HL-60/S4 treated with phorbol 12-myristate 13-acetate at 8.2 ng/mL for 4 days and 3 days (cell line): ENCODE measurements around the gene LINGO1.

Source experiments
- in situ Hi-C: fragments of 300-500 bp; cut with MboI; formaldehyde crosslinking; loops from 2 replicates; pipeline ENCODE4 v1.15.0; 2022; ENCODE audit warnings: low sequenced_read_pairs

The LINGO1 gene

DNA sequence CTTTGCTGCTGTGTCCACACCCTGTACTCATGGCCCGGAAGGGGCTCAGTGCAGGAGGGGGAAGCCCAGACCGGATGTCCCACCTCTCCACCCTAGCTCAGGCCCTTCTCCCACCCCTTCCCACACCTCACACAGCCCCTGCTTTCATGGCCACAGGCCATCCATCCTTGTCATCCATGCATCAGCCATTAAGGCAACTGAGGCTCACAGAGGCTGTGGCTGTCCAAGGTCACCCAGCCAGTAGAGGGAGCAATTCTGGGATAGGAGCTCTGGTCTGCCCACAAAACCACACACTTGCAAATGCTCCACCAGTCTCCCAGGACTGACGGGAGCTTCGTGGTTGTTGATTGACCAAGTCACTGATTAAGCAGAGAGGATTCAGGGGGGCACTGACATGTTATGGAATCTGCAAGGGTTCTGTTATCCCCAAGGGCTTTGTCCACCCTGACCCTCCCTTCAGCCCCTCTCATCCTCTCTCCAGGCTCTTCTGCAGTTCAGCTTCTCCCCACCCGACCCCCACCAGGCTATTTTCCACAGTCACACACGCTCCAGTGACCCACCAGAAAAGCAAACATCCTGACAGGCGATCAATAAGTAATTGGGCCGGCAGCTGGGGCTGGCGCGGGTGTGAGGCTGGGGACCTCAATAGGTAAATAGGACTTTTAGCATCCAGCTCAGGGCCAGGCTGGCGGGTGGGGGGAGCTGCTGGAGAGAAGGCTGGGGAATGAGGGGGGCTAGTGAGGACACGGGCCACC lies 15.1 kb downstream of the LINGO1 start:
- in situ Hi-C loops = no loop called here

- in situ Hi-C loops = no loop called here
Observed at GRCh38 chr15:77616072-77616471, 16.6 kb downstream of the LINGO1 start.

DNA sequence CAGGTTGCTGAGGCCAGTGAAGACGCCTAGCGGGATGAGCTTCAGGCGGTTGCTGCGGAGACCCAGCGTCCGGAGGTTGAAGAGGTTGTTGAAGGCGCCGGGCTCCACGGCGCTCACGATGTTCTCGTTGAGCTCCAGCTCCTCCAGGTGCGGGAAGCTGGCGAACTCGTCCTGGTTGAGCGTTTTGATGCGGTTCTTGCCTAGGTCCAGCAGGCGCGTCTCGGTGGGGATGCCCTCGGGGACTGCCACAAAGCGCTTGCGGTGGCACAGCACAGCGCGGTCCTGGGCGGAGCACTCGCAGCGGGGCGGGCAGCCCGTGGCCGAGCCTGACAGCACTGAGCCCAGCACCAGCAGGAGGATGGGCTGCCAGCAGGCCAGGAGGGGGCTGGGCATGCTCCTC lies 17.2 kb downstream of the LINGO1 start:
- in situ Hi-C loops = no loop called here

DNA sequence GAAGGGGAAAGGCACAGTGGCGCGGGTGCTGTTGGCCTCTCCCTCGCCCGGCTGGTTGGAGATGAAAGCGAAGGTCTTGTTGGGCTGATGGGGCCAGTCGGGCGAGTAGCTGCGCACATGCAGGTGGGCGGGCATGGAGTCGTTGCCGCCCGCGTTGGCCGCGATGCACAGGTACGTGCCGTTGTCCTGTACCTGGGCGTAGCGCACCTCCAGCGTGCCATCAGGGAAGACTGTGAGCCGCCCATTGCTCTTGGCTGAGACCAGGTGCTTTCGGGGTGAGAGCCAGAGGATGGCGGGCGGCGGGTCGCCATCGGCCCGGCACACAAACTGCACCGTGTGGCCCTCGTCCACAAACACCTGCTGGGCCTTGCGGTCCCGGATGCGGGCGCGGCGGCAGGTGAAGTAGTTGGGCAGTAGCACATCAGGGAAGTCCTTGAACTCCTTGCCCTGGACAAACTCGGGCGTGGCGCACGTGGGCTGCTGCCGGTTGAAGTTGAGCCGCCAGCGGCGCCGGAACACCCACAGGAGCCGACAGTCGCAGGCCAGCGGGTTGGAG lies 18.4 kb downstream of the LINGO1 start:
- in situ Hi-C loops = no loop called here

GRCh38 chr15:77613814-77614213 lies 18.9 kb downstream of the LINGO1 start:
- in situ Hi-C loops = no loop called here

DNA sequence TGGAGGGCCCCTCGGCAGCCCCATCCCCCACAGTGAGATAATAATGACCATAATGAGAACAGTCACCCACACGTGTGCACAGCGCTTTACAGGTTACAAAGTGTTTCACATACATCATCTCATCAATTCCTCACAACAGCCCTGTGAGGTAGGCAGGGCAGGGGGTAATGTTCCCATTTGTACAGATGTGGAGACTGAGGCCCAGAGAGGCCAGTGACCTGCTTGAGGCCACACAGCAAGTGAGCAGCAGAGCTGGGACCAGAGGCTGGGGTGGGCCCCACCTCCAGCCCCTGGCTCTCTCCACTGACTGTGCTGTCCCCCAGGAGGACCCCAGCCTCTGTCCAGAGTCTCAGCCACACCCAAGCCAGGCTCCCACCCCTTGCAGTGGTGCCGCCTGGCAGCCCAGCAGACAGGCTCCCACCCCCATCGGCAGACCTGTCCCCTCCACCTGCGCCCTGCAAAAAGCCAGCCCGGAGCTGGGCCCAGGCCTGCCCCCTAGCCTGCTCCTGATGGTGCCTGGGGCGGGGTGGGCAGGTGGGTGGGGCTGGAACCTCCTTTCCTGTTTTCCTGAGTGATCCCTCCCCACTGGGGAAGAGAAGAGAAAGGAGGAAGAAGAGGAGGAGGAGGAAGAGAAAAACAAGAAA lies 19.6 kb downstream of the LINGO1 start:
- in situ Hi-C loops = no loop called here

DNA sequence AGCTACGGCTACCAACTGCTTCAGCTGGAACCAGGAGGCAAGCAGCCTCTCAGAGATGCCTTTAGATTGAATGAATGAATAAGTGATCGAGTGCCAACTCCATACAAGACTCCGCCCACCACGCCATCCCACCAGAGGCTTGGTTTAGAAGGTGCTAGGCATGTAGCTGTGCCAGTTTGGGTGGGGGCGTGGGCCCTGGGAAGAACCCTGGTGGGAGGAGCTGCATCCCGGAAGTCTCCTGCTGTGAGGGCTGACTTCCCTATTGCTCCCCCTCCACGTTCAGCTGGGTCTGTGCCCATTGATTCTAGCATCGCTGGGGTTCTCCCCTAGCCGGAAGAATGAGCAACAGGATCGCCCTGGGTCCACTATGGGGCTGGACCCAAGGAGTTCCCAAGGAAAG lies 20.9 kb downstream of the LINGO1 start:
- in situ Hi-C loops = no loop called here

GRCh38 chr15:77610731-77611130 lies 22.0 kb downstream of the LINGO1 start:
- in situ Hi-C loops = no loop called here

DNA sequence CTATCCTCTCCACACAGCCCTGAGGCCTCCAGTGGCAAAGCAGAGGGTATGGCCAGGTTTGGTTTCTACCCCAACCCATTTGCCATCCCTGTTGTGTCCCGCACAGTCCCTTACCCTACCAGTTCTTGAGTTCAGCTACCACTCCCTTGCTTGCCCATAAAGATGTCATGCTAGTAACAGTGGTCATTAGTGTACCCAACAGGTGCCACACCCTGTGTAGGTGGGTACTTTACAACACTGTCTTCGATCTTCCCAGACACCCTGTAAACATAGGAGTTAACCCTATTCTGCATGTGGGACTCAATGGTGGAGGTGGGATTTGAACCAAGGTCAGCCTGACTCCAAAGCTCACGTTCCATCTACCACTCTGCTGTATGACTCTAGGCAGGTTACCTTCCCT lies 23.2 kb downstream of the LINGO1 start:
- in situ Hi-C loops = no loop called here

DNA sequence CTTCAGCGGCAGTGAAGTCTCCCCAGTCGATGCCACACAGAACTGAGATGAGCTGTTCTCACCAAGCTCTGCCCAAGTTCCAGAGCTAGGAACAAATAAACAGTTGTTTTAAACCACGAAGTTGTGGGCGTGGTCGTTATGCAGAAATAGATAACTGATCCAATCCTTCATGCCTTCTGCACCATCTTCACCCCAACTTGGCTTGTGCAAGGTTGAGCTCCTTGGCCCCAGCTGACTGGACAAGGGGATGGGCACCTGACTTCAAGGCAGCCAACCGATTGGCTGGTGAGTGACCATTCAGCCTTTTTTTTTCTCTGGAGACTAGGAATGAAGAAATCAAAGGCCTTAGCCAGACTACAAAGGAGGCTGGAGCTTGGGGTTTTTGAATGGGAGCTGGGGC lies 23.9 kb downstream of the LINGO1 start:
- in situ Hi-C loops = no loop called here

DNA sequence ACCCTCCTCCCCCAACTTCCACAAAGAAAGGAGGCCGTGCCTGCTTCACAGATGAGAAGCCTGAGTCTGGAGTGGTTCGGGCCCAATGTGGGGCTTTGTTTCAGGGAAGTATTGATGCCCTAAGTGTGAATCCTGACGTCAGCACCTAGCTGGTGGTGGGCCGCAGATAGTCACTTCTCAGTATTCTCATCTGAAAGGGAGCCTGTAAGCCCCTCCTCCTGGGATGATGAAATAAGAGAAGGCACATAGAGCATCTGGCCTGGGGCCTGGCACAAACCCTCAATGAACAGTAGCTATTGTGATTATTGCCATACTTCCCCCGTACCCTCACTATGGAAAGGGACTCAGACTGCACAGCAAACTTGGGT lies 24.8 kb downstream of the LINGO1 start:
- in situ Hi-C loops = no loop called here

DNA sequence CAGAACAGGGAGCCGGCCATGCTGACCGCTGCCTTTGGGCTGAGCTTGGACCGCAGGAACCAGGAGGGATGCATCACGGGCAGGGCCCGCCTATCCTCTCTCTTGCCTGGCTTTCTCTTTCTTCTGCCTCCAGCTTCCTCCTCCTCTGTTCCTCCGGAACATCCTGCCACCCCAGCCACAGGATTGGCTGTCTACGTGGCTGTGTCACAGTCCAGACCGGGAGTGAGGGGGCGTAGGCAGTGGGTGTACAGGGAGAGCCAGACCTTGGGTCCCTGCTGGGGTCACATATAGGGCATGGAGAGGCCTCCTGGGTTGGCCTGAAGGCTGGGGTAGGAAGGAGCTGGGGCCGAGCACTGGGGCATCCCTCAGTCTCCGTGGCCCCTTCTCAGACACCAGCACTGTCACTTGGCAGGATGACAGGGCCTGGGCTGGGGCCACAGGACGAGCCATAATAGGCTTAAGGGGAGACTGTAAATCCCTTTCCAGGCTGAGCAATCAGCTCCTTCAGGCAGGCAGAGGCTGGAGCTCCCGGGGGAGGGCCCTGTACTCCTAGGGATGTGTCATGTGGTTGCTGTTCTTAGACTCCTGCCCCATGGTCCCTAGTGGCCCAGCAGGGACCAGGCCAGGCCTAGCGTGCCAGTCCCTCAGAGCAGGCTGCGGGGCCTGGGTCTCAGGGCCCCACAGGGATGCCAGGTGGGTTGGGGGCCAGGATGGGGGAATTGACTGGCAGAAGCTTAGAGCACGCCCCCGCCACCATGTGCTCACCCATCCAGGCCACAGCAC lies 25.4 kb downstream of the LINGO1 start:
- in situ Hi-C loops = no loop called here

DNA sequence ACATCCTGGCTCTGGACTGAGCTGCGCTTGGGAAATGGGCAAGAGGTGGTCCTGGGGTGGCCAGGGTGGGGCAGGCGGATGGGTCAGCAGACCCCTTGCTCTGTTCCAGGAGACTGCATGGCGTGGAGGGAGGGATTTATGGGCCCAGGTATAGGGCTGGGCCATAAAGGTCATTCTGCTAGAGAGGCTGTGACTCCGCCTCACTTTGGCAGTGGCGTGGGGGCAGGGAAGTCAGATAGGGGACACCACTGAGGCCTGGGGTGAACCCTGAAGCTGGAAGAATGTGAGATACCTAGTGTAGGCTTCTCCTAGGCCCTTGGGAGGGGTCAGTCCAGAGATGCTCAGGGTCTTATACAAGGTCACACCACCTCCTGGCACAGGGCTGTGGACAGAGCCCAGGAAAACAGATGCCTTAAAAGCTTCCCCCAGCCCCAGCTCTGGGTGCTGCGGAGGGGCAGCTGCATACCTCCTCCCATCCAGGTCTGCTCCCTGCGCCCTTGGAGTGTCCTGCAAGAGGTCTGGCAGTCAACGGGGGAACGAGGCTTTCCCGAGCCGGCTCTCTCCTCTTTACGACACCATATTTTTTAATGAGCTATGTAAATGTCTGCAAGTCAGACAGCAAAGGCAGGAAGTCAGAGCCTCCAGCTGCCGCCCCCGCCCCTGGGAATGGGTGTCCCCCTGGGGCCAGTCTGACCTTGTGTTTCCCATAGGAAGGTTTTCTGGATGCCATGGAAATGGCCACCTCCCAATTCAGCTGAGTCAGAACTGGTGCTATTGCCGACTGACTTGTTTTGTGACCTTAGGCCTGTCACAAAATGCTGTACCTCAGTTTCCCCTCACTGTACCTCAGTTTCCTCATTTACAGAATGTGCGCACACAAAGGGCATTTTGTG lies 26.3 kb downstream of the LINGO1 start:
- in situ Hi-C loops = no loop called here

DNA sequence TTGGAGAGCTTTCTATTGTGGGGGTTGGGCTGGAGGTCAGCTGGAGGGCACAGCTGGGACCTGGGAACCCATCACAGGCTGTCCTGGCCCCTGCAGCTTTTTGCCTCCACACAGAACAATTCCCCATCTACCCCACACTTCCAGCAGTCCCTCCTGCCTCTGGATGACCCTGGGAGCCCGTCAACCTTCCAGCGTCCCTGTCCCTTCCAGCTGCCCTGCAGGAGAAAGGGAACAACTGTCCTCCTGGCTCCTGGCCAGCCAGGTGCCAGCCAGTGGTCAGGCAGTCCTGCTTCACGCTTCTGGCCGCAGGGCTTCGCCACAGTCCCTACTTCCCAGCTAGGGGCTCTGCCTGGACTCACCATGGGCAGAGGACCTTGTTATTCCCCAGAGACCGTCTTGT lies 27.2 kb downstream of the LINGO1 start:
- in situ Hi-C loops = no loop called here

DNA sequence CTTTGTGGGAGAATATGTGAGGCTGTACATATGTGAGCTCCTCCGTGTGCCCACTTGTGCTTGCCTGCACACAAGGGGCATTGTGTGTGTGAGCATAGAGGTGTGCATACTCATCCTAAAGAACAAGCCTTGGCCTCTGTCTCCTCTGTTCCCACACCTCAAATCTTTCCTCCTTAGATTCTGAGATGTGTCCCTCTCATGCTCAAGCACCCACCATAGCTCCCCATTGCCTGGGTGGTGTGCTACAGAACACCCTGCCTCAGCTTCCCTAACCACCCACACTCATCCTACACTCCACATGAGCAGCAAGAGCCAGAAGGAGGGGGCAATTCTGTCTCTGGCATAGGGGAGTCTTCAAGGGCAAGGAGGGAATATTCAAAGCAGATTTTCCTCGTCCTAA lies 27.7 kb downstream of the LINGO1 start:
- in situ Hi-C loops = no loop called here

DNA sequence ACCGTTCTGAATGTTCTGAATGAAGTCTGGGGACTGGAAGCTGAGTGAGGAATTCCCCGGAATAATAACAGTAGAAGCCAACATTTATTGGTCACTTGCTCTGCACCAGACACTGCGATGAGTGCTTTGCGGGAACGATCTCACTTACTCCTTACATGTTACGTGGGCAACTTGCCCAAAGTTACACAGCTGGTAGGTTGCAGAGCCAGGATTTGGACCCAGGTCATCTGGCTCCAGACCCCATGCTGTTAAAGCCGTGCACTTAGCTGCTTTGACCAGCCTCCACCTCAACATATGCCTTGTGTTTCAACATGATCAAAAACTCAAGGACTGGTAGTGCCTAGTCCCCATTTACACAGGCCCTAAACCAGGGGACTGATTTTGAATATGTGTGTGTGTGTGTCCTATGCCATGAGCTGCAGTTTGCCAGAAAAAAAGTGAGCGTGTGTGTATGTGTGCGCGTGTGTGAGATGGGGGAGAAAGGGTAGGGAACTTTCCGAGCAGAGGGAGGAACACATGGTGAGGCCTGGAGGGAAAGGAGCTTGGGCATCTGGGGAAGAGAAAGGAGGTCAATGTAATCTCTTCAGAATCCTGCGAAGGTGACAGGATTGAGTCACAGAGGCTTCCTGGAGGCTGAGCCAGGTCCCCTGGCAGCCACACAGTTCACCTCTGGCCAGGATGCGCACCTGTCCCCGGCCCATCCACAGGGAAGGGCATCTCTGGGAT lies 28.9 kb downstream of the LINGO1 start:
- in situ Hi-C loops = no loop called here

- in situ Hi-C loops = no loop called here
Observed at GRCh38 chr15:77602800-77603199, 29.9 kb downstream of the LINGO1 start.

DNA sequence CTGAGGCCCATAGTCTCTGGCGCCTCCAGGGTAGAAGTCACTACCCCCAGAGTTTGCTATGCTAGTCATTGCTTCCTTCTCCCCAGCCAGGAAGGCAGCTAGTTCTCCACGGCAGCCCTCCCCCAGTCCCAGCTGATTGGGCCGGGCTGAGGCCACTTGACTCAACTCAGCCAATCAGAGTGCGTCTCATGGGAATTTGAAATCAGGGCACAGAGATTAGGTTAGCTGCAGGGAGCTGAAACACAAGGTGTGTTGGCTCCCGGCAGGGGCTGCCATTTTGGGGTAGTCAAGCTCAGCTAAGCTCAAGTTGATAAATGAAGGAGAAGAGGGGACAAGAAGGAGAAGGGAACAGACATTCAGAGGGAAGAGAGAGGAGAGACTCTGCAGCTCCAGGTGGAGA lies 32.8 kb downstream of the LINGO1 start:
- in situ Hi-C loops = no loop called here

- in situ Hi-C loops = no loop called here
Observed at GRCh38 chr15:77599357-77599756, 33.4 kb downstream of the LINGO1 start.

DNA sequence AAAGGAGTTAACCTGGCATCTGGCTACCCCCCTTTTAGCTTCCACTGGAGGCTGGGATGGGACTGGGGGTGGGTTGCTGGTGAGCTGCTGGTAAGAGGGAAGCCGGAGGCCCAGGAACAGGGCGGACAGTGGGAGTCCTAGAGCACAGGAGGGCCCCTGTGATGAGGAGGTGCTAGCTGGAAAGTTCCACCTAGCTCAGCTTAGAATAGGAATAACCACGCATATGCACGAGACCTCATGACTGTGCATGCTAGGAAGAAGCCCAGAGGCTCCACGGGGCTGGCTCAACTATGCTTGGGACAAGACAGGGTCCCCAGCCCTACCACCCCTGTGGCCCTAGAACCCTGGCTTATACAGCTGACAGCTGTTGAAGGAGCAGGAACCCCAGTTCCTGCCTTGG lies 34.1 kb downstream of the LINGO1 start:
- in situ Hi-C loops = no loop called here
